Measurements from ENCODE around the gene TRAPPC3.

TRAPPC3 gene

GRCh38 chr1:36151134-36151844 is 2.0 kb upstream of the TRAPPC3 start:
- no peak for DNase-seq (ENCODE audit: low spot score)

GRCh38 chr1:36150296-36151133 is 1.2 kb upstream of the TRAPPC3 start:
- peak; percentile 93 for DNase-seq (ENCODE audit: low spot score)

- DNase-seq (ENCODE audit: low spot score): no peak
Observed at GRCh38 chr1:36149973-36150295, 648 bp upstream of the TRAPPC3 start.

- no peak for DNase-seq (ENCODE audit: low spot score)
Observed at GRCh38 chr1:36148821-36149236, 457 bp downstream of the TRAPPC3 start.

GRCh38 chr1:36144413-36144812 is 4.9 kb downstream of the TRAPPC3 start:
- no peak for DNase-seq (ENCODE audit: low spot score)

GRCh38 chr1:36143424-36143823 is 5.9 kb downstream of the TRAPPC3 start:
- no peak for DNase-seq (ENCODE audit: low spot score)

GRCh38 chr1:36142121-36142520 is 7.2 kb downstream of the TRAPPC3 start:
- DNase-seq (ENCODE audit: low spot score): no peak

GRCh38 chr1:36139521-36139920 is 9.8 kb downstream of the TRAPPC3 start:
- no peak for DNase-seq (ENCODE audit: low spot score)

- DNase-seq (ENCODE audit: low spot score): no peak
Observed at GRCh38 chr1:36137776-36138175, 11.5 kb downstream of the TRAPPC3 start.

- no peak for DNase-seq (ENCODE audit: low spot score)
Observed at GRCh38 chr1:36137226-36137625, 12.1 kb downstream of the TRAPPC3 start.

GRCh38 chr1:36136535-36136934 is 12.8 kb downstream of the TRAPPC3 start:
- no peak for DNase-seq (ENCODE audit: low spot score)

GRCh38 chr1:36135796-36136195 is 13.5 kb downstream of the TRAPPC3 start:
- no peak for DNase-seq (ENCODE audit: low spot score)

- no peak for DNase-seq (ENCODE audit: low spot score)
Observed at GRCh38 chr1:36135330-36135667, 14.0 kb downstream of the TRAPPC3 start.

- DNase-seq (ENCODE audit: low spot score): peak; percentile 40
Observed at GRCh38 chr1:36134505-36135329, 14.6 kb downstream of the TRAPPC3 start.

GRCh38 chr1:36134031-36134430 is 15.3 kb downstream of the TRAPPC3 start:
- no peak for DNase-seq (ENCODE audit: low spot score)

- peak; percentile 66 for DNase-seq (ENCODE audit: low spot score)
Observed at GRCh38 chr1:36133484-36133883, 15.8 kb downstream of the TRAPPC3 start.

GRCh38 chr1:36132029-36132428 is 17.3 kb downstream of the TRAPPC3 start:
- no peak for DNase-seq (ENCODE audit: low spot score)

- DNase-seq (ENCODE audit: low spot score): no peak
Observed at GRCh38 chr1:36128905-36129206, 20.4 kb downstream of the TRAPPC3 start.

- DNase-seq (ENCODE audit: low spot score): no peak
Observed at GRCh38 chr1:36128126-36128904, 21.0 kb downstream of the TRAPPC3 start.

- no peak for DNase-seq (ENCODE audit: low spot score)
Observed at GRCh38 chr1:36126797-36127500, 22.3 kb downstream of the TRAPPC3 start.

GRCh38 chr1:36126005-36126716 is 23.1 kb downstream of the TRAPPC3 start:
- DNase-seq (ENCODE audit: low spot score): no peak
